HepG2 (cell line): Measurements from ENCODE around the gene TGDS. TPM values are rescaled to one million over a fixed set of nuclear protein-coding genes. Genes with fewer than 3 reads are reported as not detected.

Experiments used
- ATAC-seq: fragments of 200-7000 bp; cut with Tn5 transposase; 3 replicates; pipeline ENCODE4 v1.9.1; 2020; ENCODE audit warnings: mild to moderate bottlenecking, moderate library complexity
- BruUV-seq: library from RNA; stranded (reverse); fragments of 400-500 nt; replicated peaks from 2 replicates; lab custom pipeline; 2021; lab: Mats Ljungman, UMichigan
- CTCF ChIA-PET: fragments of 300-600 bp; formaldehyde crosslinking; extraction: SDS; loops from one replicate; lab custom pipeline; 2021; ENCODE audit warnings: low total read pairs, inconsistent platforms, low intra/inter-chr PET ratio; lab: Yijun Ruan, JAX
- POLR2A ChIA-PET: fragments of 350-600 bp; sonication (Branson Sonifier 250); formaldehyde crosslinking; loops from one replicate; lab custom pipeline; 2020; ENCODE audit warnings: antibody characterized with exemption, inconsistent platforms; lab: Yijun Ruan, JAX
- DNase-seq: peaks from one replicate; pipeline ENCODE4 v3.0.0-alpha.2; 2015; ENCODE audit warnings: low spot score
- FAIRE-seq: peaks from 3 replicates; lab custom pipeline; 2011; peaks lifted over from hg19 to GRCh38; lab: Jason Lieb, UNC
- H2AFZ ChIP-seq: one replicate; pipeline ENCODE4 v1.6.1; 2011; ENCODE audit warnings: low read length, inconsistent platforms
- H3K27ac ChIP-seq: fragments of 300-600 bp; 3 replicates; pipeline ENCODE4 v1.8.0; 2011; ENCODE audit warnings: mixed run types, mild to moderate bottlenecking, mixed read lengths, low read length, inconsistent platforms; ENCODE audit not compliant: insufficient read depth; ENCODE audit errors: extremely low read length
- H3K27me3 ChIP-seq, 2 experiments: fragments of 200-600 bp in 1 of 2; 2 replicates in 1 of 2; 3 replicates in 1 of 2; pipeline versions ENCODE4 v1.6.0 to v1.8.0; 2011; ENCODE audit warnings: low read length in 2 of 2, mild to moderate bottlenecking in 2 of 2, moderate library complexity in 2 of 2, inconsistent platforms in 1 of 2; ENCODE audit not compliant: insufficient read depth in 2 of 2, control insufficient read depth in 1 of 2
- H3K36me3 ChIP-seq, 2 experiments: fragments of 200-600 bp in 1 of 2; replicated peaks in 1 of 2; 2 replicates in 1 of 2; 3 replicates in 1 of 2; pipeline versions ENCODE4 v1.5.1 to v1.8.0; 2011; ENCODE audit warnings: low read length in 2 of 2, inconsistent platforms in 1 of 2; ENCODE audit not compliant: insufficient read depth in 2 of 2, control insufficient read depth in 1 of 2
- H3K4me1 ChIP-seq: 2 replicates; pipeline ENCODE4 v1.5.1; 2012; ENCODE audit warnings: low read length, inconsistent platforms; ENCODE audit not compliant: insufficient read depth
- H3K4me2 ChIP-seq: 2 replicates; pipeline ENCODE4 v1.6.0; 2011; ENCODE audit warnings: low read depth, low read length, inconsistent platforms
- H3K4me3 ChIP-seq, 3 experiments: fragments of 200-600 bp in 1 of 3; sonication (generic), shearing (Covaris generic) in 1 of 3; replicated peaks in 1 of 3; 2 replicates each; pipeline ENCODE4 v1.5.1; 2011 to 2016; ENCODE audit warnings: low read length in 3 of 3, inconsistent platforms in 2 of 3, low read depth in 2 of 3, mild to moderate bottlenecking in 2 of 3, control low read depth in 1 of 3, mixed read lengths in 1 of 3; ENCODE audit not compliant: insufficient read depth in 1 of 3
- H3K79me2 ChIP-seq: one replicate; pipeline ENCODE4 v1.6.1; 2011; ENCODE audit warnings: low read length, inconsistent platforms; ENCODE audit not compliant: insufficient read depth
- H3K9ac ChIP-seq: 2 replicates; pipeline ENCODE4 v1.6.0; 2011; ENCODE audit warnings: mild to moderate bottlenecking, low read depth, low read length, inconsistent platforms; ENCODE audit not compliant: insufficient read depth
- H3K9me3 ChIP-seq: 2 replicates; pipeline ENCODE4 v1.5.1; 2012; ENCODE audit warnings: mild to moderate bottlenecking, low read length
- H4K20me1 ChIP-seq: 2 replicates; pipeline ENCODE4 v1.6.0; 2011; ENCODE audit warnings: inconsistent platforms, mild to moderate bottlenecking, low read length, moderate library complexity; ENCODE audit not compliant: insufficient read depth
- ARHGAP35 ChIP-seq: sonication (generic); formaldehyde crosslinking; IDR thresholded peaks from 2 replicates; pipeline ENCODE4 v1.9.0; 2022; ENCODE audit warnings: mild to moderate bottlenecking, inconsistent platforms, moderate library complexity, missing genetic modification reagents, borderline replicate concordance
- BATF2 ChIP-seq: sonication (generic); formaldehyde crosslinking; IDR thresholded peaks from 2 replicates; pipeline ENCODE4 v1.8.0; 2022; ENCODE audit warnings: mild to moderate bottlenecking, missing genetic modification reagents, moderate library complexity
- GATA4 ChIP-seq: sonication (generic); IDR thresholded peaks from 2 replicates; pipeline ENCODE4 v1.6.1; 2016; ENCODE audit warnings: antibody characterized with exemption, low read depth, borderline replicate concordance
- KDM5A ChIP-seq: fragments of 200-600 bp; sonication (generic); IDR thresholded peaks from 2 replicates; pipeline ENCODE4 v1.7.0; 2018; ENCODE audit warnings: antibody characterized with exemption, mild to moderate bottlenecking, low read length, borderline replicate concordance
- MAFK ChIP-seq, 2 experiments: IDR thresholded peaks in 1 of 2; conservative IDR thresholded peaks in 1 of 2; 2 replicates each; pipeline ENCODE4 v1.6.1; 2011; ENCODE audit warnings: improper control_type of control experiment in 2 of 2, low read length in 2 of 2
- REXO4 ChIP-seq: sonication (generic); formaldehyde crosslinking; IDR thresholded peaks from 2 replicates; pipeline ENCODE4 v1.8.0; 2022; ENCODE audit warnings: missing genetic modification reagents, mild to moderate bottlenecking, borderline replicate concordance
- TSC22D2 ChIP-seq: sonication (generic); formaldehyde crosslinking; IDR thresholded peaks from 2 replicates; pipeline ENCODE4 v1.5.1; 2020; ENCODE audit warnings: missing genetic modification reagents, mild to moderate bottlenecking, borderline replicate concordance
- ZBTB14 ChIP-seq: sonication (generic); formaldehyde crosslinking; IDR thresholded peaks from 2 replicates; pipeline ENCODE4 v1.4.0; 2020; ENCODE audit warnings: missing genetic modification reagents
- ZFP36L1 ChIP-seq: sonication (generic); formaldehyde crosslinking; IDR thresholded peaks from 2 replicates; pipeline ENCODE4 v1.8.0; 2022; ENCODE audit warnings: mild to moderate bottlenecking, missing genetic modification reagents, moderate library complexity
- ZNF362 ChIP-seq: sonication (generic); formaldehyde crosslinking; IDR thresholded peaks from 2 replicates; pipeline ENCODE4 v1.4.0; 2020; ENCODE audit warnings: missing genetic modification reagents, mild to moderate bottlenecking, borderline replicate concordance
- ZNF460 ChIP-seq: sonication (generic); formaldehyde crosslinking; IDR thresholded peaks from 2 replicates; pipeline ENCODE4 v1.5.1; 2020; ENCODE audit warnings: missing genetic modification reagents, mild to moderate bottlenecking, borderline replicate concordance
- ZNF580 ChIP-seq: IDR thresholded peaks from 2 replicates; pipeline ENCODE4 v1.6.1; 2016; ENCODE audit warnings: low read depth, borderline replicate concordance
- ZNF678 ChIP-seq: sonication (generic); formaldehyde crosslinking; IDR thresholded peaks from 2 replicates; pipeline ENCODE4 v1.4.0; 2020; ENCODE audit warnings: mild to moderate bottlenecking, missing genetic modification reagents
- ZNF766 ChIP-seq: sonication (generic); formaldehyde crosslinking; IDR thresholded peaks from 2 replicates; pipeline ENCODE4 v1.5.0; 2020; ENCODE audit warnings: missing genetic modification reagents, borderline replicate concordance
- ZNF83 ChIP-seq: sonication (generic); formaldehyde crosslinking; IDR thresholded peaks from 2 replicates; pipeline ENCODE4 v1.4.0; 2020; ENCODE audit warnings: missing genetic modification reagents, mild to moderate bottlenecking, borderline replicate concordance
- ZNF883 ChIP-seq: sonication (generic); formaldehyde crosslinking; IDR thresholded peaks from 2 replicates; pipeline ENCODE4 v1.5.1; 2020; ENCODE audit warnings: mild to moderate bottlenecking, missing genetic modification reagents; ENCODE audit errors: not compliant biosample characterization
- WGBS: methylation state at CpG from one replicate; pipeline ENCODE4 v1.1.6; 2017; ENCODE audit warnings: low lambda C conversion rate; 5-methylcytosine and 5-hydroxymethylcytosine counted together
- in situ Hi-C: cut with HindIII; loops from 2 replicates; pipeline ENCODE4 v1.10.0; 2017; ENCODE audit warnings: low pct_unique_long_range_greater_than_20kb; ENCODE audit not compliant: extremely low pct_ligation_motif_present
- intact Hi-C: fragments of 100-400 bp; cut with micrococcal nuclease; formaldehyde crosslinking; loops from one replicate; pipeline ENCODE4 v1.10.0; 2022; ENCODE audit not compliant: unreplicated experiment
- polyA plus RNA-seq, 8 experiments: library from polyadenylated mRNA; depleted of rRNA in 3 of 8; stranded (reverse) in 7 of 8; unstranded in 1 of 8; fragments of >200 nt; fragmentation: Illumina TruSeq in 4 of 8; extraction: Trizol in 4 of 8; gene quantifications; 2 replicates each; pipeline versions ENCODE4 v1.2.1 to v1.2.3, GENCODE V29; 2011 to 2016; ENCODE audit warnings: low read depth in 4 of 8, missing spikeins in 1 of 8, mixed read lengths in 1 of 8; ENCODE audit not compliant: insufficient read depth in 1 of 8
- total RNA-seq, 5 experiments: library from RNA; depleted of rRNA; stranded (reverse); fragments of >200 nt; fragmentation: Illumina TruSeq; extraction: Trizol; gene quantifications; 2 replicates each; pipeline ENCODE4 v1.2.3, GENCODE V29; 2016; ENCODE audit warnings: low read depth in 1 of 5

Gene TGDS
- total and polyA plus RNA-seq, 2 of the 13 experiments (the other 11 are each of a cell fraction or from before 2014, with no cell fraction given) = 15.5 to 17.9 TPM

GRCh38 chr13:94585543-94586101 lies 10.3 kb downstream of the TGDS start:
- Histone ChIP-seq H3K4me1 (0 out of 2 replicates have a peak, but pooled peaks cover 5% of the 10 kb centered on the region), H3K79me2 (peaks cover 7% of the 10 kb centered on the region), H3K27me3 (no peaks in the 10 kb centered on the region), H3K9ac (no peak overlapping the region), H3K9me3 (no peaks in the 10 kb centered on the region), H2AFZ (no peak overlapping the region), H3K36me3 (peaks cover 2 to 28% of the 10 kb centered on the region in 2 experiments), H4K20me1 (no peaks in the 10 kb centered on the region), H3K4me2 (no peak overlapping the region), H3K27ac (no peak overlapping the region), H3K4me3 (no peak overlapping the region)
- ATAC-seq (no peak), DNase-seq (no peak), FAIRE-seq (no peak)
- no TSS peak for BruUV-seq
- in situ Hi-C loops (no loop called here), intact Hi-C loops (no loop called here)
- TF ChIP-seq ZNF362 (no peak), ZBTB14 (CRISPR knock-in tag) (no peak), GATA4 (no peak), ZNF883 (CRISPR knock-in tag) (no peak), ZNF83 (CRISPR knock-in tag) (no peak), ZFP36L1 (no peak), ZNF766 (CRISPR knock-in tag) (no peak), BATF2 (no peak), REXO4 (no peak), MAFK (conservative IDR thresholded peaks at IDR 0.05 in 1 of 2, IDR thresholded peaks at IDR 0.05 in 1 of 2; ENCODE audit: low read length in 2 of 2) (no peak), TSC22D2 (CRISPR knock-in tag) (no peak), ZNF580 (CRISPR knock-in tag) (no peak), ZNF678 (CRISPR knock-in tag) (no peak), ARHGAP35 (CRISPR knock-in tag) (no peak), KDM5A (no peak), ZNF460 (CRISPR knock-in tag) (no peak)
- WGBS = 95% methylated on average over 6 of the region's 6 CpGs
- POLR2A ChIA-PET = no interaction called here
- CTCF ChIA-PET = no interaction called here
